Prostate gland (tissue), 2 donors: Measurements from ENCODE around the gene PSIP1. TPM values are rescaled to one million over a fixed set of nuclear protein-coding genes. Genes with fewer than 3 reads are reported as not detected.

ENCODE experiments used
- DNase-seq: peaks from one replicate; pipeline ENCODE4 v3.0.0-alpha.2; 2019; ENCODE audit warnings: low spot score
- H3K27ac ChIP-seq, 2 donors: fragments of 200-600 bp; sonication (generic); 2 replicates each; pipeline ENCODE4 v1.5.1; 2017 to 2019
- H3K27me3 ChIP-seq: fragments of 200-600 bp; sonication (generic); replicated peaks from 2 replicates; pipeline ENCODE4 v1.5.1; 2019; ENCODE audit not compliant: insufficient read depth
- H3K36me3 ChIP-seq, 2 donors: fragments of 200-600 bp; sonication (generic); 1 replicate in 1 of 2; 2 replicates in 1 of 2; pipeline versions ENCODE4 v1.5.1 to v1.8.1; 2017 to 2019
- H3K4me1 ChIP-seq: fragments of 200-600 bp; sonication (generic); replicated peaks from 2 replicates; pipeline ENCODE4 v1.5.1; 2019
- H3K4me3 ChIP-seq, 2 donors: fragments of 200-600 bp; sonication (generic); 2 replicates each; pipeline ENCODE4 v1.5.1; 2017 to 2019
- H3K9me3 ChIP-seq: fragments of 200-600 bp; sonication (generic); 2 replicates; pipeline ENCODE4 v1.5.1; 2017
- CTCF ChIP-seq, 4 experiments: fragments of 200-600 bp in 2 of 4; fragments of 450-650 bp in 2 of 4; sonication (generic) in 2 of 4; IDR thresholded peaks; 1 replicate in 3 of 4; 2 replicates in 1 of 4; pipeline ENCODE4 v1.5.1; 2016 to 2019; ENCODE audit warnings: antibody characterized with exemption in 4 of 4, mild to moderate bottlenecking in 2 of 4, moderate library complexity in 2 of 4
- POLR2A ChIP-seq: fragments of 450-650 bp; IDR thresholded peaks from one replicate; pipeline ENCODE4 v1.6.1; 2016; ENCODE audit warnings: antibody characterized with exemption, mild to moderate bottlenecking
- POLR2AphosphoS5 ChIP-seq: sonication (generic); formaldehyde crosslinking; IDR thresholded peaks from one replicate; pipeline ENCODE4 v1.6.1; 2017; ENCODE audit warnings: antibody characterized with exemption
- WGBS: methylation state at CpG from one replicate; pipeline ENCODE4 v1.1.5; 2018; 5-methylcytosine and 5-hydroxymethylcytosine counted together
- intact Hi-C: fragments of 100-400 bp; cut with DNase I; formaldehyde crosslinking; loops from one replicate; pipeline ENCODE4 v1.14.2; 2022
- total RNA-seq, 2 donors: library from RNA; depleted of rRNA; stranded (reverse); fragments of >200 nt; gene quantifications; one replicate each; pipeline ENCODE4 v1.1.0, GENCODE V29; 2016

Gene PSIP1
- total RNA-seq, 2 donors from 2014 or later = 65.3 to 69.6 TPM

GRCh38 chr9:15423231-15423985 lies 87.4 kb downstream of the PSIP1 start:
- no peak for DNase-seq
- Histone ChIP-seq H3K4me1 (no peaks in the 10 kb centered on the region), H3K27me3 (no peaks in the 10 kb centered on the region), H3K27ac (peak overlapping the region; percentile 88), H3K4me3 (peak overlapping the region; percentile 68 to 82), H3K36me3 (no peaks in the 10 kb centered on the region), H3K9me3 (no peaks in the 10 kb centered on the region)
- TF ChIP-seq POLR2AphosphoS5 = no peak
- no peak for TF ChIP-seq CTCF (IDR thresholded peaks at IDR 0.05)
- TF ChIP-seq POLR2A = no peak
- 2% methylated on average over 18 of the region's 18 CpGs for WGBS
- intact Hi-C loops = loop anchor here (2.0 to 5.0 kb wide), 3 partner anchors 89 to 129 kb away; partner anchors contain the start of genes CCDC171, PSIP1 and TTC39B

GRCh38 chr9:15422372-15423230 lies 88.2 kb downstream of the PSIP1 start, which contains the start of gene SNAPC3:
Gene SNAPC3, plus strand, starts transcription at chr9:15422876. Its CDS starts 4 bp downstream, at chr9:15422880.
- TF ChIP-seq POLR2A (peak; percentile 64), CTCF (IDR thresholded peaks at IDR 0.05) (peak in 2 of 4 experiments; percentile 31 to 41), POLR2AphosphoS5 (peak; percentile 92)
- Histone ChIP-seq H3K27me3 (no peaks in the 10 kb centered on the region), H3K9me3 (no peaks in the 10 kb centered on the region), H3K4me3 (peak within 1 kb of the TSS; percentile 68 to 82), H3K36me3 (no peaks in the 10 kb centered on the region), H3K27ac (peak within 1 kb of the TSS; percentile 88), H3K4me1 (no peaks in the 10 kb centered on the region)
- WGBS = under 1% methylated on average over 63 of the region's 70 CpGs
- intact Hi-C loops = loop anchor here (2.0 to 5.0 kb wide), 3 partner anchors 90 to 130 kb away; partner anchors contain the start of genes CCDC171, PSIP1 and TTC39B
- DNase-seq = peak; percentile 91

GRCh38 chr9:15421990-15422371 lies 88.8 kb downstream of the PSIP1 start:
- 47% methylated on average over 9 of the region's 9 CpGs for WGBS
- Histone ChIP-seq H3K27ac (peak overlapping the region; percentile 88), H3K27me3 (no peaks in the 10 kb centered on the region), H3K4me1 (no peaks in the 10 kb centered on the region), H3K9me3 (no peaks in the 10 kb centered on the region), H3K36me3 (no peaks in the 10 kb centered on the region), H3K4me3 (peak overlapping the region; percentile 68 to 82)
- TF ChIP-seq CTCF (IDR thresholded peaks at IDR 0.05) (no peak), POLR2AphosphoS5 (no peak), POLR2A (no peak)
- intact Hi-C loops = loop anchor here (2.0 to 5.0 kb wide), 3 partner anchors 90 to 130 kb away; partner anchors contain the start of genes CCDC171, PSIP1 and TTC39B
- DNase-seq = no peak

- DNase-seq = no peak
Observed at GRCh38 chr9:15421532-15421931, 89.2 kb downstream of the PSIP1 start.

More at GRCh38 chr9:15421532-15421931, 89.2 kb downstream of the PSIP1 start:
- no peaks in the 10 kb centered on the region for H3K4me1 ChIP-seq
- intact Hi-C loops = loop anchor here (5.0 kb wide), 2 partner anchors 91 to 131 kb away; partner anchors contain the start of genes CCDC171 and PSIP1
- H3K9me3 ChIP-seq = no peaks in the 10 kb centered on the region
- 83% methylated on average over 6 of the region's 6 CpGs for WGBS
- H3K4me3 ChIP-seq = no peak overlapping the region
- H3K27ac ChIP-seq = no peak overlapping the region
- no peaks in the 10 kb centered on the region for H3K36me3 ChIP-seq
- H3K27me3 ChIP-seq = no peaks in the 10 kb centered on the region
- no peak for TF ChIP-seq POLR2AphosphoS5
- TF ChIP-seq POLR2A = no peak
- no peak for TF ChIP-seq CTCF (IDR thresholded peaks at IDR 0.05)
